Stimulated activated CD4-positive, alpha-beta T cell treated with anti-CD3 and anti-CD28 coated beads, TNF-alpha, amount 100 ng/mL, for 48 hours (primary cell): Measurements from ENCODE around the gene BMPER.

Experiments
- DNase-seq, 3 donors: peaks; one replicate each; pipeline ENCODE4 v3.0.0-alpha.2; 2020; ENCODE audit warnings: low read depth in 3 of 3

Gene BMPER

GRCh38 chr7:34062341-34062740 is 157.0 kb downstream of the BMPER start:
- DNase-seq = no peak

- no peak for DNase-seq
Measured at GRCh38 chr7:34062826-34063225, 157.5 kb downstream of the BMPER start.

GRCh38 chr7:34064519-34065158 is 159.3 kb downstream of the BMPER start:
- DNase-seq = no peak

DNA sequence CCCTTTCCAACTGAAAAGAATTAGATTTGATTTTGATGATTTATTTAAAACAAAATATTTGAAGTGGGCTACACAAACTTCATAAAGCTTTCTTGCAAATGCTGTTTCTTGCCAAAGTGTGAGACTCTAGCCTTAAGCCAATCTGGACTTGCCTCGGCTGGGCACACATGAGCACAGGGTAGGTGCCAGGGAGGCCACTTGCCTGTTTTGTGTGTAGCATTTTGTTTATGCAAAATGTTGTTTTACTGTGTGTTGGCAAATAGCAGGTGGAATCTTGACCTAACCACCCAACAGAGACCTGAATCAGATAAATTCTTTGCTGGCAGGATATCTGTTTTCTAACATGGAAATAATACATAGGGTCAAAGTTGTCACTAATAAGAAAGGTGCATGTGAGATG is 161.1 kb downstream of the BMPER start:
- no peak for DNase-seq

GRCh38 chr7:34067005-34067778 is 161.9 kb downstream of the BMPER start:
- DNase-seq = no peak

GRCh38 chr7:34069676-34070075 is 164.3 kb downstream of the BMPER start:
- DNase-seq = no peak

DNA sequence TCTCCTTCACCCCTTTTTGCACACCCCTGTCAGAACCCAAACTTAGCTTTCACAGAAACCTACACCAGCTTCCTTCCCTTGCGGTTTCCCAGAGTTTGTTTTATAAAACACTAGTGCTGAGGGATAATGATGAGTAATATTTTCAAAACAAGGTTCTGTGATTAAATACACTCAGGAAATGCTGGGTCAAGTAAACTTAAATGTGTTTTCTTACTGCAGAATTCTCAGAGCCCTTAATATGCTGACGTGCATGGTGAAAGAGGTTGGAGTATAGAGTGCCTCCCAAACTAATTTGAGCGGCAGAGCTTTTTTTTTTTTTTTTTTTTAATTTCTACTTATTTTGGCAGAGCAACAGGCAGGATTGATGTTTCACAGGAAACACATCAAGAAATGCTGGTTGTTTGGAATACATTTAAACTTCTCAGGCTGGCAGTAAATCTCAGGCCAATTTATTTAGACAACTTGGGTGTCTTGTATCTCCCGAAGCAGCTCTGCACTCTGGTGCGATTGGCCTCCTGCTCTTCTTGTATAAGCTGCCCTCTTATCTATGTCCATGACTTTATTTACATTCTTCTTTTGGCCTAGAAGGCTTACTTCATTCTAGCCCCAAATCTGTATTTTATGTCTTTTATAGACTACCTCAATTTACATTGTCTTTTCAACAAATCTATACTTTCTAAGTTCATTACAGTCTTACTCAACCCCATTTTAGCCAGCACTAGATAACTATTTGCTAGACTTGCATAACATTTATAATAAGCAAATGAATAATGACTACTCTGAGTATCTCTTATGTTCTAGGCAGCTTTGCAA is 165.4 kb downstream of the BMPER start:
- no peak for DNase-seq

DNA sequence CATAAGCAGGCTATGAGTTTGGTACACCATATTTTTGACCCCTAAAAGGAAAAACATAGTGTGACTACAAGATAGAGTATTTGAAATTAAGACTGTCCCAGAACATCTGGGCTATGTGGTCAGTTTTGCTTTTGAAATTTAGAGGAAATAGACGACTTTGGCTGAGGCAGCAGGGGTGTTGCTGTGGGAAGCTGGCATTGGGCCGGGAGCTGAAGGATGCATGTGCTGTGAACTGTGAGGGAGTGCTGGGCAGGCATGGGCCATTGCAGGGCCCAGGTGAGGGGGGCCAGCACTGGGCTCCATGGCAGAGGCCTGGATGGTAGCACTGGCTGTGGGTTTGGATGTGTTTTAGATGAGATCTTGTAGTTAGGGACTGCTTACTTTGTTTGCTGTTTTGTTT is 168.3 kb downstream of the BMPER start:
- DNase-seq = no peak

DNA sequence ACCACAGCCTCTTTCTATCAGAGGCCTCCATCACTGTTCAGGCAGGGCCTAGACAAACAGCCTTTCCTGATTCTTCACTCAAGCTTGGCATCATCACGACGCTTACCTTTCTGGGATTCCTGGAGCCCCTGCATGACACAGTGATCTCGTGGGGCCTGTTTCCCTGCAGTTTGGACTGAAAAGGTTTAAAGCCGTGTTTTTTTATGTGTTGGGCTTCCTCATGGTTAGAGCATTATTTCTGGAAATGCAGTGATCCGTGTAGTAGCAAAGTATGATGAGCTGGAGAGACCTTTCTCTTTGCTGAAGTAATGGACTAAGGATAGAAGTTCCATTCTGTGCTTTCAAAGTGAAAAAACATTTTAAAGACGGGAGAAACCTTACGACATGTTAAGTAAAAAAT is 169.1 kb downstream of the BMPER start:
- DNase-seq = no peak

- no peak for DNase-seq
Measured at GRCh38 chr7:34075523-34076370, 170.4 kb downstream of the BMPER start.

GRCh38 chr7:34077168-34077567 is 171.8 kb downstream of the BMPER start:
- DNase-seq = no peak

DNA sequence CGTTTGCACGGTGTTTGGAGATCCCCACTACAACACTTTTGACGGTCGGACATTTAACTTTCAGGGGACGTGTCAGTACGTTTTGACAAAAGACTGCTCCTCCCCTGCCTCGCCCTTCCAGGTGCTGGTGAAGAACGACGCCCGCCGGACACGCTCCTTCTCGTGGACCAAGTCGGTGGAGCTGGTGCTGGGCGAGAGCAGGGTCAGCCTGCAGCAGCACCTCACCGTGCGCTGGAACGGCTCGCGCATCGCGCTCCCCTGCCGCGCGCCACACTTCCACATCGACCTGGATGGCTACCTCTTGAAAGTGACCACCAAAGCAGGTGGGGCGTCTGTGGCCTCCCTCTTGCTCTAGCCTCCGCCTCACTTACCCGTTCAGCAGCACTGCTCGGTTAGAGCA is 173.5 kb downstream of the BMPER start:
- DNase-seq = no peak

GRCh38 chr7:34080513-34080912 is 175.2 kb downstream of the BMPER start:
- no peak for DNase-seq

GRCh38 chr7:34081935-34082334 is 176.6 kb downstream of the BMPER start:
- DNase-seq = no peak

DNA sequence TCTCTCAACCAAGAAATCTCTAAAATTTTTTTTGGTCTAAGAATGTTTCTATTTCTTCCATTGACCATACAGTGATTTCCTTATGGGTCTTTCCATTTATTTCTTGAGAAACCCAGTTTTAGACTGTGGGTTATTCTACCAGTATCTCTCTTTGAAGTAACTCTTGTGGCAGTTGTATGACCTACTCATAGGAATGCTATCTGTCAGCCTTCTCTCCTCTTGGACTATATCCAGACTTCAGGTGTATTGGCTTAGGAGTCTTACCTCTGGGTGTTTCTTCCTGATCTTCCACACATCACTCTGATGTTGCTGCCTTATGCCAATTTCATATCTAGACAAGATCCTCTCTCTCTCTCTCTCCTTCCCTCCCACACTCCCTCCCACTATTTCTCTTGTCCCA is 178.1 kb downstream of the BMPER start:
- DNase-seq = no peak

DNA sequence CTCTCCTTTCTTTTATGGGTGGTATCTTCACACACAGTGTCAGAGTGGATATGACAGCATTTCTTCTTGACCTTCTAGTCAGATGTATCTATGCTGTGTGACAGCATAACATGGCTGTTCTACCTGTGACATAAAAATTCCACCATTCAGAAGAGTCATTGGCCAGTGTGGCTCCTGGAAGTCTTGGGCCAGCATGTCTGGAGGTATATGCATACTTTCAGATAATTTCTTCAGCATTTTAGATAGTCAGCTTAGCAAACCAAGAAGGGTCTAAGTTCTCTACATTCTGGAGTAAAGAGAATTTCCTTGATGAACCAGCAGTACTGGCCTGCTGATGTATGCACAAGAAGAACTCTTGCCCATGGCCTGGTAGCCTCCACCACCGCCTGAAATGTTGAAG is 179.3 kb downstream of the BMPER start:
- no peak for DNase-seq

DNA sequence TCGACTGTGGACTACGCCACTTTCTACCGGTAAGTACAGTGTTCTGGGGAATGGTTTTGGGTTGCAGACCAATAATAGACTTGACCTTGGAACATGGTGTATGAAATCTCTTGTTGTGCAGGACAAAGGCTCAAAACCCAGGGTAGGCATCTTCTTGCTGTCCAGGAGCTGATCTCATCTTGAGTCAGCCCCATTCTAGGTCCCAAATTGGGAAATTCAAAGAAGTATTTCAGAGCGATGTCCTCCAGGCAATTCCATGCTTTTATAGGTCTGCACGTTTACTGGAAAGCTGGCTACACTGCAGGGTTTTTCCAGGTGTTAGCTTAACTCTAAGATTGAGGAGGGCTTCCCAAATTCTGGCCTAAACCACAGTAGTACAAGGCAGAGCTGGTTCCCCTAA is 180.7 kb downstream of the BMPER start:
- DNase-seq = no peak

DNA sequence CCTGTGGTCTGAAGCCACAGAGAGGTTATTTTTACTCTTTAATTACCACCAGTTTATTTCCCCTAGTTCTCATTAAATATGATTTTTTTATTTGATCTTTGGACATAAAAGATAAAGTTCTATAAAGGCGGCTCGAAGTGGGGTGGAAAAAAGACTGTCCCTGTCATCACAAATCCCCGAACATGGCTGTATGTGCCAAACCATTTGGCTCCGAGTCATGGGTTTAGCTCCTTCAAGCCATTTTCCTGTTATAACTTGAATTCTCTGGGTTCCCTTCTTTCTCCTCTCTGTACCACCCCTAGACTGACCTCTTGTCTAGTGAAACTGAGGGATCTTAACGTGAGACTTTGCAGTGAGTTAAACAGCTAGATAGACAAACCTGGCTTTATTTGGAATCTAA is 181.6 kb downstream of the BMPER start:
- DNase-seq = no peak

- no peak for DNase-seq
Measured at GRCh38 chr7:34087892-34088891, 182.9 kb downstream of the BMPER start.

DNA sequence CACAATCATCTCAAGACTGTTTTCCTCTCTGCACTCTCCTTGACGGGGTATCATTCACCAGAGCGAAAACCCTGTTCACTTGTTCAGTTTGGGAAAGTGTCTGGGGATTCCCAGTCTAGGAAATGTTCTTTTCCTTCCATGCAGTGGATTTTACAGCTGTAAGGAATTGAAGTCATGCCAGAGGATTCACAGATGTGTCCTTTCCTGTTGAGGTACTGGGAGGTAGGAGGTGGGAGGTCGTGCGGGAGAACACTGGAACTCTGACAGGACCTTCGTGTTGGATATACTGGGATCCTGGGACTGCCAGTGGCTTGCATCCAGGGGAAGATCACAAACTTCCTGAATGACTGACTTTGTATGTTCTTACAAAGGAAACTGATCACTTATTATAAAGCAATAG is 185.5 kb downstream of the BMPER start:
- DNase-seq = no peak
